HG03066 (cell line): ENCODE results near the gene CD82.
"Not testable (repeated sequence)": the region's sequence is repeated elsewhere in the genome, so short reads cannot be mapped to it uniquely, and the experiment has no call there.

ENCODE experiments used
- ATAC-seq: cut with Tn5 transposase; IDR thresholded peaks from one replicate; pipeline ENCODE4 v1.9.1; 2021; ENCODE audit warnings: low read depth; ENCODE audit not compliant: unreplicated experiment

The CD82 gene

GRCh38 chr11:44559207-44559939, 6.1 kb upstream of the CD82 start:
- peak; percentile 72 for ATAC-seq

GRCh38 chr11:44559940-44560300, 5.5 kb upstream of the CD82 start:
- ATAC-seq, result not testable (repeated sequence)

- no peak for ATAC-seq
Measured at GRCh38 chr11:44561275-44561805, 4.1 kb upstream of the CD82 start.

GRCh38 chr11:44561964-44562734, 3.3 kb upstream of the CD82 start:
- ATAC-seq, result no peak

- ATAC-seq, result no peak
Measured at GRCh38 chr11:44562845-44563460, 2.5 kb upstream of the CD82 start.

GRCh38 chr11:44563711-44564110, 1.8 kb upstream of the CD82 start:
- ATAC-seq, result no peak

- no peak for ATAC-seq
Measured at GRCh38 chr11:44564166-44564565, 1.3 kb upstream of the CD82 start.

GRCh38 chr11:44564670-44565210, 723 bp upstream of the CD82 start:
- ATAC-seq, result no peak

- ATAC-seq, result no peak
Measured at GRCh38 chr11:44565953-44566949, 788 bp downstream of the CD82 start.

GRCh38 chr11:44566952-44567875, 1.8 kb downstream of the CD82 start:
- no peak for ATAC-seq

GRCh38 chr11:44567876-44568256, 2.4 kb downstream of the CD82 start:
- no peak for ATAC-seq

GRCh38 chr11:44568331-44568657, 2.8 kb downstream of the CD82 start:
- no peak for ATAC-seq

- peak; percentile 41 for ATAC-seq
Measured at GRCh38 chr11:44568658-44569473, 3.4 kb downstream of the CD82 start.

- ATAC-seq, result no peak
Measured at GRCh38 chr11:44570411-44571155, 5.1 kb downstream of the CD82 start.

GRCh38 chr11:44571871-44572270, 6.4 kb downstream of the CD82 start:
- no peak for ATAC-seq

GRCh38 chr11:44572436-44572835, 7.0 kb downstream of the CD82 start:
- no peak for ATAC-seq

GRCh38 chr11:44572884-44573283, 7.4 kb downstream of the CD82 start:
- ATAC-seq, result no peak

GRCh38 chr11:44573333-44573732, 7.9 kb downstream of the CD82 start:
- no peak for ATAC-seq
